ENCODE data around the gene LCN9.

GRCh38 chr9:135664266-135664665 lies 1.2 kb downstream of the LCN9 start:
- TF ChIP-seq EZH2phosphoT487 (IDR thresholded peaks at IDR 0.05; ENCODE audit: borderline replicate concordance, low read length) (no peak), CTCF (conservative IDR thresholded peaks at IDR 0.05; ENCODE audit: low read depth, low read length) (no peak), EZH2 (IDR thresholded peaks at IDR 0.05; ENCODE audit: low read length, unreplicated experiment) (no peak)
